Activated naive CD4-positive, alpha-beta T cell treated with anti-CD3 and anti-CD28 coated beads, Interleukin-2, amount 50 U/mL, for 24 hours (primary cell): Measurements from ENCODE around the gene RUNDC3A.

Experiments
- H3K27ac Mint-ChIP-seq: one replicate; pipeline ENCODE4 v1.8.0; 2021; ENCODE audit warnings: mild to moderate bottlenecking, mixed read lengths
- H3K27me3 Mint-ChIP-seq: one replicate; pipeline ENCODE4 v1.8.0; 2021; ENCODE audit warnings: mixed read lengths
- H3K36me3 Mint-ChIP-seq: one replicate; pipeline ENCODE4 v1.8.0; 2021; ENCODE audit warnings: mixed read lengths
- H3K4me1 Mint-ChIP-seq: one replicate; pipeline ENCODE4 v1.8.0; 2021; ENCODE audit warnings: mixed read lengths
- H3K4me3 Mint-ChIP-seq: one replicate; pipeline ENCODE4 v1.8.0; 2021; ENCODE audit warnings: mild to moderate bottlenecking, mixed read lengths
- H3K9me3 Mint-ChIP-seq: one replicate; pipeline ENCODE4 v1.8.0; 2021; ENCODE audit warnings: mixed read lengths

RUNDC3A gene

GRCh38 chr17:44310609-44311376, 2.4 kb downstream of the RUNDC3A start:
- Mint-ChIP-seq H3K36me3 (no peaks in the 10 kb centered on the region), H3K4me1 (peaks cover 17% of the 10 kb centered on the region), H3K4me3 (no peak overlapping the region), H3K27ac (no peak overlapping the region), H3K9me3 (no peaks in the 10 kb centered on the region), H3K27me3 (peaks cover 17% of the 10 kb centered on the region)

GRCh38 chr17:44311562-44312181, 3.3 kb downstream of the RUNDC3A start:
- peaks cover 22% of the 10 kb centered on the region for H3K27me3 Mint-ChIP-seq
- peaks cover 23% of the 10 kb centered on the region for H3K4me1 Mint-ChIP-seq
- H3K36me3 Mint-ChIP-seq, result no peaks in the 10 kb centered on the region
- no peaks in the 10 kb centered on the region for H3K9me3 Mint-ChIP-seq
- H3K4me3 Mint-ChIP-seq, result no peak overlapping the region
- no peak overlapping the region for H3K27ac Mint-ChIP-seq

- peaks cover 20% of the 10 kb centered on the region for H3K27me3 Mint-ChIP-seq
- H3K9me3 Mint-ChIP-seq, result no peaks in the 10 kb centered on the region
- H3K4me3 Mint-ChIP-seq, result no peak overlapping the region
- H3K27ac Mint-ChIP-seq, result no peak overlapping the region
- peaks cover 15% of the 10 kb centered on the region for H3K4me1 Mint-ChIP-seq
- H3K36me3 Mint-ChIP-seq, result no peaks in the 10 kb centered on the region
Observed at GRCh38 chr17:44312396-44313104, 4.1 kb downstream of the RUNDC3A start.

GRCh38 chr17:44314031-44314430, 5.6 kb downstream of the RUNDC3A start:
- no peaks in the 10 kb centered on the region for H3K36me3 Mint-ChIP-seq
- H3K27ac Mint-ChIP-seq, result peak overlapping the region; percentile 8
- H3K27me3 Mint-ChIP-seq, result peaks cover 21% of the 10 kb centered on the region
- peaks cover 15% of the 10 kb centered on the region for H3K4me1 Mint-ChIP-seq
- H3K9me3 Mint-ChIP-seq, result no peaks in the 10 kb centered on the region
- peak overlapping the region; percentile 73 for H3K4me3 Mint-ChIP-seq

- Mint-ChIP-seq H3K27me3 (peaks cover 21% of the 10 kb centered on the region), H3K36me3 (peaks cover 3% of the 10 kb centered on the region), H3K27ac (no peak overlapping the region), H3K9me3 (no peaks in the 10 kb centered on the region), H3K4me3 (peak overlapping the region; percentile 73), H3K4me1 (peaks cover 15% of the 10 kb centered on the region)
Observed at GRCh38 chr17:44314524-44314868, 6.1 kb downstream of the RUNDC3A start.

GRCh38 chr17:44314869-44315661, 6.7 kb downstream of the RUNDC3A start:
- Mint-ChIP-seq H3K9me3 (no peaks in the 10 kb centered on the region), H3K4me1 (peaks cover 10% of the 10 kb centered on the region), H3K27ac (no peak overlapping the region), H3K4me3 (peak overlapping the region; percentile 78), H3K36me3 (peaks cover 3% of the 10 kb centered on the region), H3K27me3 (peaks cover 19% of the 10 kb centered on the region)

GRCh38 chr17:44315760-44316731, 7.6 kb downstream of the RUNDC3A start:
- H3K9me3 Mint-ChIP-seq, result no peaks in the 10 kb centered on the region
- H3K4me1 Mint-ChIP-seq, result peaks cover 10% of the 10 kb centered on the region
- H3K4me3 Mint-ChIP-seq, result peak overlapping the region; percentile 78
- no peak overlapping the region for H3K27ac Mint-ChIP-seq
- H3K27me3 Mint-ChIP-seq, result peaks cover 19% of the 10 kb centered on the region
- H3K36me3 Mint-ChIP-seq, result peaks cover 3% of the 10 kb centered on the region

- H3K4me1 Mint-ChIP-seq, result peaks cover 15% of the 10 kb centered on the region
- H3K4me3 Mint-ChIP-seq, result no peak overlapping the region
- H3K27me3 Mint-ChIP-seq, result peaks cover 19% of the 10 kb centered on the region
- peaks cover 3% of the 10 kb centered on the region for H3K36me3 Mint-ChIP-seq
- no peaks in the 10 kb centered on the region for H3K9me3 Mint-ChIP-seq
- no peak overlapping the region for H3K27ac Mint-ChIP-seq
Observed at GRCh38 chr17:44317545-44317944, 9.1 kb downstream of the RUNDC3A start.

- Mint-ChIP-seq H3K36me3 (peaks cover 3% of the 10 kb centered on the region), H3K27ac (no peak overlapping the region), H3K9me3 (no peaks in the 10 kb centered on the region), H3K4me1 (peaks cover 16% of the 10 kb centered on the region), H3K27me3 (peaks cover 19% of the 10 kb centered on the region), H3K4me3 (no peak overlapping the region)
Observed at GRCh38 chr17:44318077-44318892, 9.9 kb downstream of the RUNDC3A start.

GRCh38 chr17:44320066-44320465, 11.7 kb downstream of the RUNDC3A start:
- H3K4me3 Mint-ChIP-seq, result no peak overlapping the region

GRCh38 chr17:44321246-44322120, 13.1 kb downstream of the RUNDC3A start:
- Mint-ChIP-seq H3K36me3 (peaks cover 3% of the 10 kb centered on the region), H3K27me3 (peaks cover 4% of the 10 kb centered on the region), H3K4me1 (peaks cover 11% of the 10 kb centered on the region), H3K9me3 (no peaks in the 10 kb centered on the region), H3K4me3 (no peak overlapping the region), H3K27ac (no peak overlapping the region)

More at GRCh38 chr17:44320066-44320465, 11.7 kb downstream of the RUNDC3A start:
- Mint-ChIP-seq H3K4me1 (peaks cover 21% of the 10 kb centered on the region), H3K36me3 (peaks cover 3% of the 10 kb centered on the region), H3K27me3 (peaks cover 12% of the 10 kb centered on the region), H3K27ac (no peak overlapping the region), H3K9me3 (no peaks in the 10 kb centered on the region)

- Mint-ChIP-seq H3K27me3 (peaks cover 2% of the 10 kb centered on the region), H3K9me3 (no peaks in the 10 kb centered on the region), H3K4me1 (peaks cover 14% of the 10 kb centered on the region), H3K36me3 (peaks cover 3% of the 10 kb centered on the region), H3K4me3 (no peak overlapping the region), H3K27ac (no peak overlapping the region)
Observed at GRCh38 chr17:44322236-44322895, 14.0 kb downstream of the RUNDC3A start.
